Endothelial cell (in vitro differentiated cells): Measurements from ENCODE around the gene KANK3. TPM values are rescaled to one million over a fixed set of nuclear protein-coding genes. Genes with fewer than 3 reads are reported as not detected.
A peak's percentile ranks its signal among the peaks of the same experiment; 100 is the strongest.
"Not testable (repeated sequence)": the region's sequence is repeated elsewhere in the genome, so short reads cannot be mapped to it uniquely, and the experiment has no call there.

ENCODE experiments used
- DNase-seq: peaks from one replicate; pipeline ENCODE4 v3.0.0; 2021; ENCODE audit warnings: low spot score
- H3K27ac Mint-ChIP-seq: one replicate; pipeline ENCODE4 v1.8.0; 2021; ENCODE audit warnings: mixed read lengths, inconsistent platforms; ENCODE audit not compliant: unreplicated experiment
- H3K27me3 Mint-ChIP-seq: one replicate; pipeline ENCODE4 v1.8.0; 2021; ENCODE audit warnings: mild to moderate bottlenecking, moderate library complexity, mixed read lengths, inconsistent platforms; ENCODE audit not compliant: unreplicated experiment
- H3K36me3 Mint-ChIP-seq: one replicate; pipeline ENCODE4 v1.8.0; 2021; ENCODE audit warnings: mild to moderate bottlenecking, low read depth, mixed read lengths, inconsistent platforms; ENCODE audit not compliant: unreplicated experiment
- H3K4me1 Mint-ChIP-seq: one replicate; pipeline ENCODE4 v1.8.0; 2021; ENCODE audit warnings: mild to moderate bottlenecking, mixed read lengths, inconsistent platforms; ENCODE audit not compliant: unreplicated experiment
- H3K4me3 Mint-ChIP-seq: one replicate; pipeline ENCODE4 v1.8.0; 2021; ENCODE audit warnings: mild to moderate bottlenecking, mixed read lengths, inconsistent platforms; ENCODE audit not compliant: unreplicated experiment
- H3K9me3 Mint-ChIP-seq: one replicate; pipeline ENCODE4 v1.8.0; 2021; ENCODE audit warnings: mixed read lengths, inconsistent platforms; ENCODE audit not compliant: unreplicated experiment
- total RNA-seq: library from RNA; stranded (reverse); fragmentation: NEBNext Ultra II Directional; extraction: Animal tissue kit (Norgen Biotek cat#: 25700); gene quantifications from one replicate; pipeline ENCODE4 v1.2.1, GENCODE V29; 2021; ENCODE audit not compliant: unreplicated experiment
- TF ChIP-seq, protein P1 (sequence below): fragments of 200-600 bp; sonication (generic); IDR thresholded peaks from one replicate; pipeline ENCODE4 v1.5.0; 2021; ENCODE audit warnings: antibody characterized with exemption; ENCODE audit not compliant: unreplicated experiment

Gene KANK3
- total RNA-seq, 1 donor from 2014 or later: 109 TPM

DNA sequence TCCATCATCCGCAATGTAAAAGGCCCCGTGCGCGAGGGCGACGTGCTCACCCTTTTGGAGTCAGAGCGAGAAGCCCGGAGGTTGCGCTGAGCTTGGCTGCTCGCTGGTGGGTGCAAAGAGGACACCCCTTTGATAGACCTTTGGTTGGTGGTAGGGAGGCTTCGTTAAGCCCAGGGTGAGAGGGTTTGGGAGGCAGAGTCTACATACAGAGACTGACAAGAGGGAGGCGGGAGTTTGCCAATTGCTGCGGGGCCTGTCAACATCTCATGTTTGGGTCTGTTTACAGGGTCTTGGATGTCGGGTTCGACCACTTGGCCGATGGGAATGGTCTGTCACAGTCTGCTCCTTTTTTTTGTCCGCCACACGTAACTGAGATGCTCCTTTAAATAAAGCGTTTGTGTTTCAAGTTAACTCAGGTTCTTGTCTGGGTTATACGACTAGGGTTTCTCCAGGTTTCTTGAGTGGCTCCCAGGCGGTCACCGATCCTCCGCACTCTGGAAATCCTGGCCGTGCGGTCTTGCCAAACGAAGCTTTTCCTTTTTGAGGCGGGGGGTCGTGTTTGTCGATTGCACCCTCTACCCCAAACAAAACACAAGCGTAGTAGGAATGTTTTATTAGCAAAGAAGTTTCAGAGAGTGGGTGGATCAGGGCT lies 20.9 kb downstream of the KANK3 start:
- H3K4me1 Mint-ChIP-seq: peaks cover 36% of the 10 kb centered on the region
- peaks cover 19% of the 10 kb centered on the region for H3K27me3 Mint-ChIP-seq
- H3K36me3 Mint-ChIP-seq: peaks cover 16% of the 10 kb centered on the region
- TF ChIP-seq, protein P1, sequence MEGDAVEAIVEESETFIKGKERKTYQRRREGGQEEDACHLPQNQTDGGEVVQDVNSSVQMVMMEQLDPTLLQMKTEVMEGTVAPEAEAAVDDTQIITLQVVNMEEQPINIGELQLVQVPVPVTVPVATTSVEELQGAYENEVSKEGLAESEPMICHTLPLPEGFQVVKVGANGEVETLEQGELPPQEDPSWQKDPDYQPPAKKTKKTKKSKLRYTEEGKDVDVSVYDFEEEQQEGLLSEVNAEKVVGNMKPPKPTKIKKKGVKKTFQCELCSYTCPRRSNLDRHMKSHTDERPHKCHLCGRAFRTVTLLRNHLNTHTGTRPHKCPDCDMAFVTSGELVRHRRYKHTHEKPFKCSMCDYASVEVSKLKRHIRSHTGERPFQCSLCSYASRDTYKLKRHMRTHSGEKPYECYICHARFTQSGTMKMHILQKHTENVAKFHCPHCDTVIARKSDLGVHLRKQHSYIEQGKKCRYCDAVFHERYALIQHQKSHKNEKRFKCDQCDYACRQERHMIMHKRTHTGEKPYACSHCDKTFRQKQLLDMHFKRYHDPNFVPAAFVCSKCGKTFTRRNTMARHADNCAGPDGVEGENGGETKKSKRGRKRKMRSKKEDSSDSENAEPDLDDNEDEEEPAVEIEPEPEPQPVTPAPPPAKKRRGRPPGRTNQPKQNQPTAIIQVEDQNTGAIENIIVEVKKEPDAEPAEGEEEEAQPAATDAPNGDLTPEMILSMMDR: no peak
- H3K4me3 Mint-ChIP-seq: peak overlapping the region; percentile 100
- no peak for DNase-seq
- H3K9me3 Mint-ChIP-seq: no peaks in the 10 kb centered on the region
- H3K27ac Mint-ChIP-seq: peak overlapping the region; percentile 100

DNA sequence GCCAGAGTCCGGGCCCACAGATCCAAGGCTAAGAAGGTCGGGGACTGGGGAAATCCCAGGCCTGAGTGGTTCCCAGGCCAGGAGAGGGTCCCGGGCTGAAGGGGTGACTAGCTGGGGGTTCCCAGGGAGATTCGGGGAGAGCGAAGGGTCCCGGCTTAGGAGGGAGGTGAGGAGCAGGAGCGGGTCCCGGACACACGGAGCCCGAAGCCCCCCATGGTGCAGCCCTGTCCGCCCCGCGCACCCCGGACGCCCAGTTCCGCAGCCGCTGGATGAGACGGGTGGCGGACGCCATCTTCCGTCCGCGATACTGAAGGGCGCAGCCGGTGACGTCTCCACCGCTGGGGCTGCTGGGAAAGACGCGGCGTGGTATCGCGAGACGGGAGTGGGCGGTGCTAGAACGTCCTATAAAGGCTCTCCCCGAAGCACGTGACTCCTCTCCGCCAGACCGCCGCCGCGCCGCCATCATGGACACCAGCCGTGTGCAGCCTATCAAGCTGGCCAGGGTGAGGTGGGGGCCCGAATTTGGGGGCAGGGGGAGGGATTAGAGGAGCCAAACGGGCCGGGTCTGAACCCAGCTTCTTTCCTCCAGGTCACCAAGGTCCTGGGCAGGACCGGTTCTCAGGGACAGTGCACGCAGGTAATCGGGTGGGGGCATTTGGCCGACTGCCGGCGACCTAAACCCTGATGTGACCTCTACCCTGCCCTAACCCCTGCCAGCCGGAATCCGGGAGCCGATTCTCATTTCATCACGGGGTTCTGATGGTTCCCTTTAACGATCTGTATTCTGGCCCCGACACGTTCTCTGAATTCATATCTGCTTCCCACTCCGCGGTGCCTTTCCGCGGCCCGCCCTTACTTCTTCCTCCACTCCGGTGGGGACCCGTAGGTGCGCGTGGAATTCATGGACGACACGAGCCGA lies 21.7 kb downstream of the KANK3 start, which contains the start of the genes NDUFA7 and RPS28:
NDUFA7 (minus strand) TSS at position 309 of the 919 bp plus-strand sequence; CDS start at position 292, 17 bp downstream.
RPS28 (plus strand) TSS at position 430 of the 919 bp plus-strand sequence; CDS start at position 465, 35 bp downstream.
- H3K4me1 Mint-ChIP-seq: peaks cover 38% of the 10 kb centered on the region
- TF ChIP-seq, protein P1: no peak
- H3K36me3 Mint-ChIP-seq: peaks cover 13% of the 10 kb centered on the region
- H3K27me3 Mint-ChIP-seq: peaks cover 16% of the 10 kb centered on the region
- H3K4me3 Mint-ChIP-seq: peak within 1 kb of the TSS; percentile 100
- H3K9me3 Mint-ChIP-seq: no peaks in the 10 kb centered on the region
- peak; percentile 96 for DNase-seq
- peak within 1 kb of the TSS; percentile 100 for H3K27ac Mint-ChIP-seq

DNA sequence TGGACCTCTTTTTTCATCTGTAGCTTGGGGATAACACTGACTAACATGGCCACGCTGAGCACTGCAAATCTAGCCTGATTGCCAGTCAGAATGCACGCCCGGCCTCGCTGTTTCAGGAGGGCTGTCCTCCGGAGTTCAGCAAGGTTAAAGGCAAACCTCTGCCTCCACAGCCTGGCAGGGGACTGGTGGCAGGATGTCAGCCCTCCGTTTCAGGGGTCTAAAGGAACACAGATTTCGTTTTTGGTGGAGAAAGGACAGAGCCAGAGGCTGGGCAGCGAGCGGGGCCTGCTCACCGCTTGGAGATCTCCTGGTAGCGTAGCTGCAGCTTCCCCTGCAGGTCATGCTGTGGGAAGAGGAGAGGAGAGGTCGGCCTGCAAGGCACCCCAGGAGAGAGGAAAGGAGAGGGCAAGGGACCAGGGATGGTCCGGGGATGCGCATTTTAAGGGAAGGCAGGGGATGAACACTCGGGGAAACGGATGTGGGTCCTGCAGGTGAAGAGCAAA lies 22.4 kb downstream of the KANK3 start:
- Mint-ChIP-seq H3K27me3 (peaks cover 16% of the 10 kb centered on the region), H3K4me3 (peak overlapping the region; percentile 100), H3K27ac (peak overlapping the region; percentile 100), H3K4me1 (peaks cover 41% of the 10 kb centered on the region), H3K9me3 (no peaks in the 10 kb centered on the region), H3K36me3 (peaks cover 16% of the 10 kb centered on the region)
- TF ChIP-seq, protein P1: no peak
- peak; percentile 37 for DNase-seq

DNA sequence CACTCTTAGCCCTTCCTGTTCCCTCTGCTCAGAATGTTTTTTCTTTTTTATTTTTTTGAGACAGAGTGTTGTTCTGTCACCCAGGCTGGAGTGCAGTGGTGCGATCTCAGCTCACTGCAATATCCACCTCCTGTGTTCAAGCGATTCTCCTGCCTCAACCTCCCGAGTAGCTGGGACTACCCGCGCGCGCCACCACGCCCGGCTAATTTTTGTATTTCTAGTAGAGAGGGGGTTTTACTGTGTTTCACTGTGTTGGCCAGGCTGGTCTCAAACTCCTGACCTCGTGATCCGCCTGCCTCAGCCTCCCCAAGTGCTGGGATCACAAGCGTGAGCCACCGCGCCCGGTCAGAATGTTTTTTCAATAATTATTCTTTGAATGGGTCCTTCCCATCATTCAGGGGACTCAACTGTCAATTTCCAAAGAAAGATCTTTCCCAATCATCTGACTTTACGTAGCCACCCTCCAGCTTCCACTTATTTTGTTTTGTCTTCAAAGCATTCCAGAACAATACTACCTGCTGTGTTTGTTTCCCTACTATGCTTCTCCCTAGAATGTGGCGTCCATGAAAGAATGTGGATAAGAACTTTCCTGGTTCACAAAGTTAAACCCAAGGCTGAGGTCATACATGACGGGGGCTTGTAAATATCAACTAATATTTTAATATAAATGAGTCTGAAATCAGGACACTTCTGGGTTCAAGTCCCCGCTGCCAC lies 23.1 kb downstream of the KANK3 start:
- H3K36me3 Mint-ChIP-seq: peaks cover 16% of the 10 kb centered on the region
- peaks cover 17% of the 10 kb centered on the region for H3K27me3 Mint-ChIP-seq
- DNase-seq: no peak
- peak overlapping the region; percentile 100 for H3K4me3 Mint-ChIP-seq
- H3K9me3 Mint-ChIP-seq: no peaks in the 10 kb centered on the region
- H3K4me1 Mint-ChIP-seq: peaks cover 48% of the 10 kb centered on the region
- H3K27ac Mint-ChIP-seq: peak overlapping the region; percentile 100
- TF ChIP-seq, protein P1: no peak

DNA sequence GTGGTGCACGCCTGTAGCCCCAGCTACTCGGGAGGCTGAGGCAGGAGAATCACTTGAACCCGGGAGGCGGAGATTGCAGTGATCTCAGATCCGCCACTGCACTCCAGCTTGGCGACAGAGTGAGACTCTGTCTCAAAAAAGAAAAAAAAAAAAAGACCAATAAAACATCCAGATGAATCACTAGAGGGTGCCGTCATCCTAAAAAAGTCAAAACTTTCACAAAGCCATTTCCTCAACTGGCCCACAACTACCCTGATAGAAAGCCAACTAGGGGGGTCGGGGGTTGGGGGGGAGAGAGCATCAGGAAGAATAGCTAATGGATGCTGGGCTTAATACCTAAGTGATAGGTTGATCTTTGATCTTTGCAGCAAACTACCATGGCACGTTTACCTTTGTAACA lies 24.2 kb downstream of the KANK3 start:
- H3K36me3 Mint-ChIP-seq: peaks cover 16% of the 10 kb centered on the region

More for the DNA sequence above, 24.2 kb downstream of the KANK3 start:
- not testable (repeated sequence) for H3K27ac Mint-ChIP-seq, H3K9me3 Mint-ChIP-seq, DNase-seq
- H3K27me3 Mint-ChIP-seq: peaks cover 18% of the 10 kb centered on the region
- peaks cover 53% of the 10 kb centered on the region for H3K4me1 Mint-ChIP-seq
- peak overlapping the region; percentile 56 for H3K4me3 Mint-ChIP-seq
